ENCODE results near the gene CPED1. TPM values are rescaled to one million over a fixed set of nuclear protein-coding genes. Genes with fewer than 3 reads are reported as not detected.

Gene CPED1
- total RNA-seq, 4 donors from 2014 or later = 4.4 to 20.2 (median 14.0) TPM

DNA sequence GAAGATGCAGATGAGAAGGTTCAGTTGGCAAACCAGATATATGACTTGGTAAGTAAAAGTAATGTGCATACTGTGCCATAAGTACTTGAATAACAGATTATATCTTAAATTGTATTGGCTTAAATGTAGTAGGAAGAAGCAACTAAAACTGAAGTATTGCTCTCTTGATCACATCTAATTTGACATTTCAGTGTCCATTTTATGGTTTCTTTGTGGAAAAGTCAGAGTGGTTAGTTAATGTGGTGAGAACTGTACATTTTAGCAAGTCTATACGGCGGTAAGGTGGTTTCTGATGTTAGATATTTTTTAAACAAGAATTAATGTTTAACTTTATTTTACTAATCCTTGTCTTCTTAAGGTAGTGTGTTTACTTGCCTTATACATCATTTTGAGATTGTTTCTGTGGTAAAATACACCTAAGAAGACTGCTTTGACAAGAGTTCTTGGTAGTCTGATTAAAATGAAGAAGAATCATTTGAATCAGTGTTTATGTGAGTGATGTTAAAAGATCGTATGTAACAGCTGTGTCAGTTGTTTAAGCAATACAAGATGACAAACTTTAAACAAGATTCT lies 32.8 kb upstream of the CPED1 start:
- no peak for DNase-seq
- Histone ChIP-seq H3K27me3 (no peaks in the 10 kb centered on the region), H3K4me1 (peaks cover 5 to 22% (median 9%) of the 10 kb centered on the region in 4 donors), H3K36me3 (peaks cover 0 to 45% (median 18%) of the 10 kb centered on the region in 4 donors), H3K9me3 (no peaks in the 10 kb centered on the region), H3K27ac (no peak overlapping the region), H3K4me3 (no peak overlapping the region)
- intact Hi-C loops (cut with DNase I; ENCODE audit: low total_unique reads) (loop anchor here (10.0 kb wide), 1 partner anchor 151 kb away; no protein-coding TSS in a partner anchor), in situ Hi-C loops (cut with MboI; ENCODE audit: low pct_ligation_motif_present in 1 of 4, low pct_unique_long_range_greater_than_20kb in 1 of 4, low sequenced_read_pairs in 3 of 4) (no loop called here)
- 58 to 71% methylated on average over 3 of the region's 3 CpGs for WGBS, 2 donors (ENCODE audit: low coverage in 1 of 2)
- TF ChIP-seq EP300 (IDR thresholded peaks at IDR 0.05; ENCODE audit: low read depth) (no peak), POLR2A (IDR thresholded peaks at IDR 0.05) (no peak), POLR2AphosphoS5 (IDR thresholded peaks at IDR 0.05) (no peak)
- TF ChIP-seq, protein P1, sequence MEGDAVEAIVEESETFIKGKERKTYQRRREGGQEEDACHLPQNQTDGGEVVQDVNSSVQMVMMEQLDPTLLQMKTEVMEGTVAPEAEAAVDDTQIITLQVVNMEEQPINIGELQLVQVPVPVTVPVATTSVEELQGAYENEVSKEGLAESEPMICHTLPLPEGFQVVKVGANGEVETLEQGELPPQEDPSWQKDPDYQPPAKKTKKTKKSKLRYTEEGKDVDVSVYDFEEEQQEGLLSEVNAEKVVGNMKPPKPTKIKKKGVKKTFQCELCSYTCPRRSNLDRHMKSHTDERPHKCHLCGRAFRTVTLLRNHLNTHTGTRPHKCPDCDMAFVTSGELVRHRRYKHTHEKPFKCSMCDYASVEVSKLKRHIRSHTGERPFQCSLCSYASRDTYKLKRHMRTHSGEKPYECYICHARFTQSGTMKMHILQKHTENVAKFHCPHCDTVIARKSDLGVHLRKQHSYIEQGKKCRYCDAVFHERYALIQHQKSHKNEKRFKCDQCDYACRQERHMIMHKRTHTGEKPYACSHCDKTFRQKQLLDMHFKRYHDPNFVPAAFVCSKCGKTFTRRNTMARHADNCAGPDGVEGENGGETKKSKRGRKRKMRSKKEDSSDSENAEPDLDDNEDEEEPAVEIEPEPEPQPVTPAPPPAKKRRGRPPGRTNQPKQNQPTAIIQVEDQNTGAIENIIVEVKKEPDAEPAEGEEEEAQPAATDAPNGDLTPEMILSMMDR (IDR thresholded peaks at IDR 0.05) = no peak

DNA sequence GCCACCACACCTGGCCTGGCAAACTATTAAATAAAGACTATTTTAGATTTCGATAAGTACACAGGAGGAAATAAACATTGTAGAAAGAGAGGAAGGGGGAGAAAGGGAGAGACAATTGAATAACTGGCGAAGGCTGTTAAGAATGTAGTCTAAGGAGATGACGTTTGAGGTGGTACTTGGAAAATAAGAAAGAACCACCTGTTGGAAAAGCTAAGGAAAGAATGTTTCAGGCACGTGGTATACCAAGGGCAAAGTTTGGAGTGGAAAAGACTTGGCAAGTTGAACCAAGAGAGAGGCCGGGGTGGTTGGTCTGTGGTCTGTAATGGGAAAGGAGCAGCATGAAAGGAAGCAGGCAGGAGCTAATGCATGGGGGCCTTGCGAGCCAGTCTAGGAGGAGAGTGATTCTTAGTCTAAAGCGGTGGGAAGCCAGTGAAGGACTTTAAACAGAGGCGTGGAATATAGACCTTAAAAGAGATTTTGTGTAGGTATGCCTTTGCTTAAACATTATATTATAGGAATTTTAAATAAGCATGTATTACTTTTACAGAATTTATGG lies 28.5 kb upstream of the CPED1 start:
- DNase-seq = no peak
- Histone ChIP-seq H3K4me1 (peaks cover 0 to 4% (median 0%) of the 10 kb centered on the region in 4 donors), H3K9me3 (no peaks in the 10 kb centered on the region), H3K27ac (no peak overlapping the region), H3K4me3 (no peak overlapping the region), H3K27me3 (no peaks in the 10 kb centered on the region), H3K36me3 (peaks cover 0 to 35% (median 17%) of the 10 kb centered on the region in 4 donors)
- 92 to 94% methylated on average over 8 of the region's 8 CpGs for WGBS, 2 donors (ENCODE audit: low coverage in 1 of 2)
- intact Hi-C loops (cut with DNase I; ENCODE audit: low total_unique reads) (loop anchor here (10.0 kb wide), 1 partner anchor 155 kb away; no protein-coding TSS in a partner anchor), in situ Hi-C loops (cut with MboI; ENCODE audit: low pct_ligation_motif_present in 1 of 4, low pct_unique_long_range_greater_than_20kb in 1 of 4, low sequenced_read_pairs in 3 of 4) (no loop called here)
- TF ChIP-seq, protein P1 (IDR thresholded peaks at IDR 0.05) = no peak
- TF ChIP-seq EP300 (IDR thresholded peaks at IDR 0.05; ENCODE audit: low read depth) = no peak
- no peak for TF ChIP-seq POLR2A (IDR thresholded peaks at IDR 0.05)
- TF ChIP-seq POLR2AphosphoS5 (IDR thresholded peaks at IDR 0.05) = no peak

DNA sequence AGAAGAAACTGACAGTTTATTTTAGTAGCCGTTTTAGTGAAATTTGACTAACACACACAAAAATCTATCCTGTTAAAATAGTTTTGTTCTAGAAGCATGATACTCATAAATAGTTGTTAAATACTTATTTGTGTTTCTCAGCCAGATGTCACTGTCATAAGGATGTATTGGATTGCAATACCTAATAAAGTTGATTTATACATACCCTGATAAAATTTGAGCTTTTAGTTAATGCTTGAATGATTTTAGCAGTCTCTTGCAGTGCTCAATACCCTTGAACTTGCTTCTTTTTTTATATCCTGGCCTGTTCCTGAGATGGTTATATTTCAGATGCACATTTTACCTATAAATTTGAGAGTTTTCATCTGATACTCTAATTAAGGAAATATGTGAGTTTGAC lies 27.8 kb upstream of the CPED1 start:
- 71 to 80% methylated on average over 1 of the region's 1 CpG for WGBS, 2 donors (ENCODE audit: low coverage in 1 of 2)
- Histone ChIP-seq H3K9me3 (no peaks in the 10 kb centered on the region), H3K4me3 (no peak overlapping the region), H3K36me3 (peaks cover 0 to 40% (median 16%) of the 10 kb centered on the region in 4 donors), H3K27ac (no peak overlapping the region), H3K4me1 (peaks cover 0 to 4% (median 0%) of the 10 kb centered on the region in 4 donors), H3K27me3 (no peaks in the 10 kb centered on the region)
- in situ Hi-C loops (cut with MboI; ENCODE audit: low pct_ligation_motif_present in 1 of 4, low pct_unique_long_range_greater_than_20kb in 1 of 4, low sequenced_read_pairs in 3 of 4) (no loop called here), intact Hi-C loops (cut with DNase I; ENCODE audit: low total_unique reads) (no loop called here)
- TF ChIP-seq POLR2A (IDR thresholded peaks at IDR 0.05) (no peak), EP300 (IDR thresholded peaks at IDR 0.05; ENCODE audit: low read depth) (no peak)
- TF ChIP-seq, protein P1 (IDR thresholded peaks at IDR 0.05) = no peak
- DNase-seq = no peak

DNA sequence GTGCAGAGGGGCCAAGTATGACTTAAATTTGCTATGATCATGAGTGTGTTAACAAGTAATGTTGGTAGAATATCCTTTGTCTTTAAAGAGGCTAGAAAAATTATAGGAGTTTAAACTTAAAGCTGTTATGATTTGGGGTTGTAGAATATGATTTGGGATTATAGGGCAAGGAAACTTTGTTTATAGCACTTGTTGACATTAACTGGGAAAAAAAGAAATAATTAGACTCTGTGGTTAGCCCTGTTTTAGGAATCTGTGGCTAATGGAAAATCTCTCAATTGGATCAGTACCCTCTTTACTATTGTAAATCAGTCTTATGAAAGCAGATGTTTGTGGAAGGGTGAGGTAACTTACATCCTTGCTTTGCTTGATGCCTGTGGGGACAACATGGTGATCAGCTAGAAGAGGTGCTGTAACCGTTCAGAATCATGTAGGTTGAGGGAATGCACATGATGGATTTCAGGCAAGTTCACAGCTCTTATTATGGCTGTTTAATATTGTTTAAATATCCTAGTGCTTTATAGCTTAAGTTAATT lies 26.8 kb upstream of the CPED1 start:
- 30% methylated on average over 1 of the region's 1 CpG; no CpG with 5 or more reads in 1 of the 2 donors for WGBS, 2 donors (ENCODE audit: low coverage in 1 of 2)
- no peaks in the 10 kb centered on the region for H3K27me3 ChIP-seq
- in situ Hi-C loops (cut with MboI; ENCODE audit: low pct_ligation_motif_present in 1 of 4, low pct_unique_long_range_greater_than_20kb in 1 of 4, low sequenced_read_pairs in 3 of 4) = no loop called here

More for the DNA sequence above, 26.8 kb upstream of the CPED1 start:
- peaks cover 0 to 31% (median 13%) of the 10 kb centered on the region in 4 donors for H3K36me3 ChIP-seq
- no peak overlapping the region for H3K27ac ChIP-seq
- DNase-seq = no peak
- no peak overlapping the region for H3K4me3 ChIP-seq
- intact Hi-C loops (cut with DNase I; ENCODE audit: low total_unique reads) = no loop called here
- H3K9me3 ChIP-seq = no peaks in the 10 kb centered on the region
- H3K4me1 ChIP-seq = peaks cover 0 to 4% (median 0%) of the 10 kb centered on the region in 4 donors
- no peak for TF ChIP-seq POLR2A (IDR thresholded peaks at IDR 0.05)
- TF ChIP-seq, protein P1 (IDR thresholded peaks at IDR 0.05) = no peak
- no peak for TF ChIP-seq EP300 (IDR thresholded peaks at IDR 0.05; ENCODE audit: low read depth)

All from transverse colon (tissue), 4 donors.